DMS114 treated with DMSO at 0.1 percent for 48 hours (cell line): ENCODE results near the gene AGL.
"Not testable (repeated sequence)": the region's sequence is repeated elsewhere in the genome, so short reads cannot be mapped to it uniquely, and the experiment has no call there.

Experiments
- DNase-seq: peaks from one replicate; lab custom pipeline; 2025; ENCODE audit not compliant: unreplicated experiment; lab: John Stamatoyannopoulos, UW

Gene AGL

DNA sequence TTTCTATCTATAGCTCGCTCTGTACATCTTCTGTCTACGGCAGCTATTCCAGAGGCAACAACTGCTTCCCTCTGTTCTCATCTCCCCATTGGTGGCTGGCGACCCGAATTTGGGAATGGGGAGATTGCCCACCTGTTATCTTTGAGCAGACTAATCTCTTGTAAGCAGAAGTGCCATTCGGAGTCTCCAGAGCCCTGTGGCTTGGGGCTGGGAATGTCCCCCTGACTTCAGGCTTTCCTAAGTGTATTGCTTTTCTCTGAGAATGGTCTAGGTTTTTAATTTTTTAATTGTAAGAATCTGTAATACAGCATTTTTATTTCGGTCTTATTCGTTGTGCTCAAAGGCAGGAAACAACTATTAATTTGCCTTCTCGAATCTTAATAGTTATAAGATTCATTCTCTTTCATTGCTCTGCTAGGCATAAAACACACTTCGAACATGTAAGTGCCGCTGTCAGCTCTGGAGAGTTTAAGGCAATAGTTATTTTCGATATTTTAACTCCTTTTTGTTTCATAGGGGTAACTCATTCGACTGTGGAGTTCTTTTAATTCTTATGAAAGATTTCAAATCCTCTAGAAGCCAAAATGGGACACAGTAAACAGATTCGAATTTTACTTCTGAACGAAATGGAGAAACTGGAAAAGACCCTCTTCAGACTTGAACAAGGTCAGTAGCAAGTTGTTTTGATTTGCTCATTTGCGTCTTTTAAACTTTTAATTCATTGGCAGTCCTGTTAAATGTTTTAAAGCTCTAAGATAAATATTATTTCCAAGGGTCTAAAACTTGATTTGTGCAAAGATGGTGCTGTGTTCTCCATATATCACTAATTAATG lies 514 bp downstream of the AGL start:
- DNase-seq: no peak

DNA sequence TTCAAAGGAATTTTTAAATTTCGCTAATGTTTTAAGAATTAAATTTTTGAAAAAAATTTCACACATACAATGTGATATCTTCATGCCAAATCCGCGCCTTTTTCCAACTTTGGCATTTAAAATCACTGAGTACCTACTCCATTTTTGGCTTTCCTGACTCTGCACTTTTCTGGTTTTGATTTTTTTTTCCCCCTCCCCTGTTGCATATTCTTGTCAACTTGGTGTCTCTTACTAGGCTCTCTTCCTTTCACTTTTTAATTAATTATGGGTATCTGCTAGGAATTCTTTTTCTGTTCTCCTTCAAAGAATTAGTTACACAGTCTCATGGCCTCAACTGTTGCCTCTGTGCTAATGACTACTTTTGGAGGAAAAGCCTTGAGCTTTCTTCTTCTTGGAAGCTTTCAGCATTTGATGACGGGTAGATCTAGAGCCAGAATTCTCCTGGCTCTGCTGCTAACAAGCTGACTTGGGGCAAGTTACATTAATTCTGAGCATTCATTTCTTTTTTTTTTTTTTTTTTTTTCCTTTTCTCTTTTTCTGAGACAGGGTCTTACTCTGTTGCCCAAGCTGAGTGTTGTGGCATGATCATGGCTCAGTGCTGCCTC lies 1.8 kb downstream of the AGL start:
- DNase-seq: no peak

DNA sequence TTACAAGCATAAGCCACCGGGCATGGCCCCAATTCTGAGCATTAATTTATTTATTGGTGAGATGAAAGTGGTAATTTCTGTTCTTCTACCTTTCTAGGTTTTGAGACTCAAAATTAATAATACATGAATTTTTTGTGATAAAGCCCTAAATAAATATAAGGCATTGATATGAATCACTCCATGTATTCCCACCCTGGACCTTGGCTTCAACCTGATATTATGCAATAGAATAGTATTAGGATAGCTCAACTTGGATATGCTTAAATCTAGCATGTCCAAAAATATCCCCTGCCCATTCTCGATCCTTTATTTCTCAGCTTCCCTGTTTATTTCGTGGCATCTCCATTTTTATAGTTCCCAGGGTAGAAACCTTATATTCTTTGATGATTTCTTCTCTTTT lies 2.5 kb downstream of the AGL start:
- no peak for DNase-seq

DNA sequence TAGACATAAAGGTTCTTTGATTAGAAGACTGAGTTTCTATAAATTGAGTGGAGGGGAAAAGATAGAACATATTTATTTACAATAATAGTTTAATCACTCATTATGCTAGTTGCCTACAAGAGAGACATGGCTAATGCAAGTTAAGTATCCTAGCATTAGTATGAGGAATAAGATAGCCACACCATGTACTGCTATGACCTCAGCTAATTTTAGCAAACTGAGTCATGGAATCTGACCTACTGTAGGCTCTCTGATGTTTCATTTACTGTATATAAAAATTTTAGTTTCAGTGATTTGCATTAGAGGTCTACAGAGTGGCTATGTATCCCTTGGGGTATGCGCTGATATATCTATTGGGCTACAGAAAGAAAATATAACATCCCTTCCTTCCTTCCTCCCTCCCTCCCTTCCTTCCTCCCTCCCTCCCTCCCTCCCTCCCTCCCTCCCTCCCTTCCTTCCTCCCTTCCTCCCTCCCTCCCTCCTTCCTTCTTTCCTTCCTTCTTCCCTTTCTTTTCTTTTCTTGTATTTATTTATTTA lies 5.8 kb downstream of the AGL start:
- no peak for DNase-seq

DNA sequence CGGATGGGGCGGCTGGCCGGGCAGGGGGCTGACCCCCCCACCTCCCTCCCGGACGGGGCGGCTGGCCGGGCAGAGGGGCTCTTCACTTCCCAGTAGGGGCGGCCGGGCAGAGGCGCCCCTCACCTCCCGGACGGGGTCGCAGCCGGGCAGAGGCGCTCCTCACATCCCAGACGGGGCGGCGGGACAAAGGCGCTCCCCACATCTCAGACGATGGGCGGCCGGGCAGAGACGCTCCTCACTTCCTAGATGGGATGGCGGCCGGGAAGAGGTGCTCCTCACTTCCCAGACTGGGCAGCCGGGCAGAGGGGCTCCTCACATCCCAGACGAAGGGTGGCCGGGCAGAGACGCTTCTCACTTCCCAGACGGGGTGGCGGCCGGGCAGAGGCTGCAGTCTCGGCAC lies 6.9 kb downstream of the AGL start:
- not testable (repeated sequence) for DNase-seq

DNA sequence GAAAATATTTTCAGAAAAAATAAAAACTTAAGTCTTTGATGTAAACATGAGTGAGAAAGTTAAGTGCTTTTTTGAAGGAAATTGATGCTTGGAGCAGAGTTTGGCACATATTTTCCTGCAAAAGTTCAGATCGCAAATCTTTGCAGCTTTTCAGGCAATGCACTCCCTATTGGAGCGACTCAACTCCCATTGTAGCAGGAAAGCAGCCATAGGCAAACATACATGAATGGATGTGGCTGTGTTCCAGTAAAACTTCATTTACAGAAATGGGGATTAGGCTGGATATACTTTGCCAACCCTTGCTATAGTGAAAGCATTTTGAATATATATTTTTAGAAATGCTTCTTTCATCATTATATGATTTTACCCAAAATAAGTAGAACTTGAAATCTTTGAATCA lies 8.1 kb downstream of the AGL start:
- no peak for DNase-seq

DNA sequence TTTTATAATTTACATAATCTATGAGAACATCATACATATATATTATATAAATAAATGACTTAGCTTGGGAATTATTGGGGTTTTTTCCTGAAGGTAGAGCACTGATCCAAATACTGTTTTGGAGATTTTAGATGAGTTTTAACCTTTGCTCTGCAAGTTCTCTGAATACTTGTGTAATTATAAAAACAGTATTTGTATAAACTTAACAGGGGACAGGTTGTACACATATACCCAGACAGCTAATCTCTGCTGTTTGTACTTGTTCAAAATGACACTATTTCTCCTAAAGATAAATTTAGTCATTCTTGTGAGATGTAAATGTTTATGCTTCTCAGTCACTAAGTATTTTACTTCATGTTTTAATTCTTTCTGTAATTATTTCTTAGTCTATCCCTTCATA lies 8.7 kb downstream of the AGL start:
- no peak for DNase-seq

DNA sequence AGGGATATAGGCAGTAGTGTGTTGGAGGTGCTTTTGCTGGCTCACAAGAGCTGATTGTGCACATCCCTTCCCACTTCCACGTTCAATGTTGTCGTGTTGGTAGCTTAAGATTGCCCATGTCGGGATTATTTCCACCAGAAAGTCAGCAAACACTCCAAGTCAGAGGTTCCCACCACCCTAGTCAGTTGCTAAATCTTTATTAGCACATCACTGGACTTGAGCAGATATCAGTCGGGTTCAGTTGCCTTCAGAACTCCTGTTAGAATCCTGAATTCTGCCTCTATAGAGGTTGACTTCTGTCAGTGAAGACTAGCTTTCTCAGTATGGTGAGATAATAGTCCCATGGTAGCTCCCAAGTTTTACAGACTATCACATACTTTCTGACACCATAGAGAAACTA lies 10.5 kb downstream of the AGL start:
- no peak for DNase-seq

DNA sequence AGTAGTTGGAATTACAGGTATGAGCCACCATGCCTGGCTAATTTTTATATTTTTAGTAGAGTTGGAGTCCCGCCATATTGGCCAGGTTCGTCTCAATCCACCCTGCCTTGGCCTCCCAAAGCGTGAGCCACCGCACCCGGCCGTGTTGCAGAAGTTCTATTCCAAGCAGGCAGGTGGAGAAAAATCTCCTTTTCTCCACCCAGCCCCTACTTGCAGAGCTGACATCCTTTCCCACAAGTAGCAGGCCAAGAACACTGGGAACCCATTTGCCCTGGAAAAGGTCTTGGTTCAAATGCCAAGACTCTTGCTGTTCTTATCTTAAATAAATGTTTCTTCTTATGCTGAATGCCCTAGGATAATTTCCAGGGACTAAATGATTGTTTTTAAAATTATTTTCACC lies 17.5 kb downstream of the AGL start:
- no peak for DNase-seq

DNA sequence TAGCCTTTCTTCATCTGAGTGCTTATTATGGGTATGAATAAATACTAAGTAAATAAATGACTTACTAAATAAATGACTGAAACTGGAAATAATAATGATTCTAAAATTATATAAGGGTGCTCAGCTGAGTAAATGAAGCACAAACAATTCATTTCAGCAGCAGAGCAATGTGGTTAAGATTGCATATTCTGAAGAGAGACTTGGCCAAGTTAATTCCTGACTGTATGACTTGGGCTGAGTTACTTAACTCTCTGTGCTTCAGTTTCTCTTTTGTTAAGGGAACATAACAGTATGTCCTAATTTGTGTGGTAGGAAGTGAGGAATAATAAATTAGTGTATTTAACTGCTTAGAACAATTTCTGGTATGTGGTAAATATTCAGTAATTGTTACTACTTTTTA lies 19.1 kb downstream of the AGL start:
- no peak for DNase-seq

DNA sequence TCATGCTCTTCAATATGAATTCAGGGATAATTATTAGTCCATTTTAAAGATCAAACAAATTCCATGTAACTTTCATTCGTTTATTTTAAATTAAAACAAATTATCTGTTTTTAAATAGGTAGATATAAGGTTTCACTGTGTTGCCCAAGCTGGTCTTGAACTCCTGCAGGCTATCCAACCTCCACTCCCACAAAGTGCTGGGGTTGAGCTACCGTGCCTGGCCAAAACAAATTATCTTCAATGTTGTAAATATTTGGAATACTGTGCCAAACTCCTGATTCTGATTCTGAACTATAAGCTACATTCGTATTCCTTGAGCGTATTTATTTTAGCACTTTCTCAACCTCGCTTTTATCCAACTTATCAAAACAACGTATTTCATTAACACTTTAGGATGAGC lies 19.6 kb downstream of the AGL start:
- no peak for DNase-seq

DNA sequence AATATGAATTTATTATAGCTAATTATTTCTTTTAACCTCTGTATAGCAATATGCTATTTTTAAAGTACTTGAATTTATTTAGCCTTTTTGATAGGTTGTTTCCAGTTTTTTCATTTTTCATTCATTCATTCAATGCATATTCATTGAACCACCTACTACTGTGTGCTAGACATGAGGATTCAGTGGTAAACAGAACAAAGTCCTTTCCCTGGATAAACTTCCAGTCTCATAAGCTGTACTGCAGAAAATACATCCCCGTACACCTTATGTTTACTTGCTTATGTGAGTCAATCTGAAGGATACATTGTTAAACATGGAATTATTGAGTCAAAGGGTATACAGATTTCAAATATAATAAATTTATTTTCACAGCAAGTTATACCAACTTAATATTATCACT lies 21.9 kb downstream of the AGL start:
- no peak for DNase-seq

DNA sequence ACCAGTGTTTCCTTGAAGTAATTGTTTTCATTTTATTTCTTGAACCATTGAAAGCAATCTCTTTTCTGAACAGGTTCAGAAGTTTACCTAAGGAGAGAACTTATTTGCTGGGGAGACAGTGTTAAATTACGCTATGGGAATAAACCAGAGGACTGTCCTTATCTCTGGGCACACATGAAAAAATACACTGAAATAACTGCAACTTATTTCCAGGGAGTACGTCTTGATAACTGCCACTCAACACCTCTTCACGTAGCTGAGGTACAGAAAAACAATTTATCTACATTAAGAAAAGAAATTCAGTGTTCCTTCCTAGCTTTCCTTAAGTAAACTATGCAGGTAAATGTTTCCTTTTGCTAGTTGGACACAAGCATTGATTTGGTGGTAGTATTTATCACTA lies 27.4 kb downstream of the AGL start:
- no peak for DNase-seq

DNA sequence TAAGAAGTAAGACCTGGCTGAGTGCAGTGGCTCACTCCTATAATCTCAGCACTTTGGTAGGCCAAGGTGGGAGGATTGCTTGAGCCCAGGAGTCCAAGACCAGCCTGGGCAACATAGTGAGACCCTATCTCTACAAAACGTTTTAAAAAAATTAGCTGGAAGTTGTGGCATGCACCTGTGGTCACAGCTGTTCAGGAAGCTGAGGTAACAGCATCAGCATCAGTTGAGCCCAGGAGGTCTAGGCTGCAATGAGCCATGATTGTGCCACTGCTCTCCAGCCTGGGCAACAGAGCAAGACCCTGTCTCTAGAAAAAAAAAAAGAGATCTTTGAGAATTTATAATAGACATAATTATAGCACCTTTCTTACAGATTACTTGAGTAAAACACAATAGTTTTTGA lies 36.0 kb downstream of the AGL start:
- DNase-seq: no peak

DNA sequence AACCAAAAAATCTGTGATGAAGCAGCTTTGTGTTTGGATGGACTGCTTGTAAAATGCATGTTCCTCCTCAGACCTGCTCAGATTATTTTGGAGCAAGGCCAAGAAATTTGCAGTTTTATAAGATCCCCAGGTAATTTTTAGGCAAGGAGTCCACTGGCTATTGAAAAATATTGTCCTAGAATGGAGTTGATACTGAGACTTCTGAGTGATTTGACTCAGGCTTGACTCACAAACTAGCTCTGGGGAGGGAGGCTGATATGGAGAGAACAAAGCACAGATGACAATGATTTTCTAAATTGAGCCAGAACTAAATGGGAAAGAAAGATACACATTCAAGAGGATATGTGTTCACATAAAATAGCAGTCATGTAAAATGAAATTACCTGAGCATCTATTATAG lies 36.7 kb downstream of the AGL start:
- no peak for DNase-seq

DNA sequence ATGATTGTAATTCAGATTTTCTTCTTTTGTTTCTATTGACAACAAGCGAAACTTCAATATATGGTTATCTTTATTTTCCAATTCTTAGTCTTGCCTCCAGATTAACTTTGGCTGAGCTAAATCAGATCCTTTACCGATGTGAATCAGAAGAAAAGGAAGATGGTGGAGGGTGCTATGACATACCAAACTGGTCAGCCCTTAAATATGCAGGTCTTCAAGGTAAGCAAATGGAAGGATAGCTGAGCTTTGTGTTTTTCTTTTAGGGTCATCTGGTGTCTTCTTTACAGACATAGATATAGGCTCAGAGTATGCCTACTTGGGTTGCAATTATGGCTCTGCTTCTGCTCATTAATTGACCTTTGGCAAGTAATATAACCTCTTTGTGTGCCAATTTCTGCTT lies 37.7 kb downstream of the AGL start:
- no peak for DNase-seq

DNA sequence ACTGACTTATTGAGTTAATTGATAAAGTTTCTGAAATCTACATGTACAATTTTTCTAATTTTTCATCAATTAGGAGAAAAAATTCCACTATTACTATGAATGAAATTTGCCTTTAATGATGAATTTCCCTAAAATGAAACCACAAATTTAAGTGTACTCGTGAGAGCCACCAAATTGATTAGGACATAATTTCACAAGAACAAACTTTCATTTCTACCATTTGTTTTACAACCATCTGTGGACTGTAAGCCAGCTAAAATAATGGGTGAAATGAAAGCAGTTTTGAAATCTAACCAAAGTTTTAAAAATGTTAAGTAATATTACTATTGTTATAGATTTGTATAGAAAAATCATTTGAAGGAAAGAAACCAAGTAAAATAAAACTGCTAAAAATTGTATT lies 41.8 kb downstream of the AGL start:
- DNase-seq: no peak

DNA sequence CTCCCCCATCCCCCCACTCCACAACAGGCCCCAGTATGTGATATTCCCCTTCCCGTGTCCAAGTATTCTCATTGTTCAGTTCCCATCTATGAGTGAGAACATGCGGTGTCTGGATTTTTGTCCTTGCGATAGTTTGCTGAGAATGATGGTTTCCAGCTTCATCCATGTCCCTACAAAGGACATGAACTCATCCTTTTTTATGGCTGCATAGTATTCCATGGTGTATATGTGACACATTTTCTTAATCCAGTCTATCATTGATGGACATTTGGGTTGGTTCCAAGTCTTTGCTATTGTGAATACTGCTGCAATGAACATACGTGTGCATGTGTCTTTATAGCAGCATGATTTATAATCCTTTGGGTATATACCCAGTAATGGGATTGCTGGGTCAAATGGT lies 53.1 kb downstream of the AGL start:
- not testable (repeated sequence) for DNase-seq

DNA sequence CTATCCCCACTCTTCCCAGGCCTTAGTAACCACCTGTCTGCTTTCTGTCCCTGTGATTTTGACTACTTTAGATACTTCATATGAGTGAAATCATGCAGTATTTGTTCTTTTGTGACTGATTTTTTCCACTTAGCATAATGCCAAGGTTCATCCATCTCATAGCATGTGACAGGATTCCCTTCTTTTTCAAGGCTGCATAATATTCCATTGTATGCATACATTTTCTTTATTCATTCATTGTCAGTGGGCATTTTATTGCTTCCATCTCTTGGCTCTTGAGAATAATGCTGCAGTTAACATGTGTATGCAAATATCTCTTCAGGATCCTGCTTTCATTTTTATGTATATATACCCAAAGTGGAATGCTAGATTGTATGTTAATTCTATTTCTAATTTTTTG lies 56.4 kb downstream of the AGL start:
- no peak for DNase-seq

DNA sequence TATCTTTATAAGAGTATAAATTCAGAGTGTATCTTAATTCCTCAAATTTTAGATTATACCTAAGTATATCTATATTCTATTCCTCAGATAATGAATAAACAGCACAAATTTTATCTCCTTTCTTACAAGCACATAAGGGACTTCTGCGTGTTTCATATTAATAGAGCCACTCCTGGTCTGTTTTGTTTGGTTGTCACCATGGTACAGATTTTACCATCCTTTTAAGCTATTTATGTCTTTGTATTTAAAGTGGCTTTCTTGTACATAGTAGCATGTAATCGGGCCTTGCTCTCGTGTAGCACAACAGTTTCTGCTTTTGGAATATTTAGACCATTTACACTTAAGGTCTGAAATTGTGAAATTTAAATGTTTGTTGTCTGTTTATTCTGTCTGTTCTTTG lies 67.1 kb downstream of the AGL start:
- no peak for DNase-seq

DNA sequence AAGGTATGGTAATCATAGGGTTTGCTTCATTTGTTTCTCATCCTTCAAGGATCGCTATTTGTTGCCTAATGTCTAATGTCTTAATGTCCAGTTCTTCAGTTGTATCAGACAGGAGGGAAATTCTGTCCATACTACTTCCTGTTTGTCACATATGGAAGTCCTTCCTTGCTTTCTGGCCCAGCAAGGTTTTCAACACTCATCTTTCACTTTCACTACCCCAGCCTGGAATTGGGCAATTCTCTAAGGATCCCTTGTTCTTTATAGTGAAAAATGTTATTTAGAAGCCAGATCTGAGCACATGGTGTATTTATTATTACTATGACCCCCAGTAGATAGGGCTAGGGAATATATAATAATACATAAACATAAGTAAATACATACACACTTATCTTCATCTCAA lies 69.1 kb downstream of the AGL start:
- no peak for DNase-seq

DNA sequence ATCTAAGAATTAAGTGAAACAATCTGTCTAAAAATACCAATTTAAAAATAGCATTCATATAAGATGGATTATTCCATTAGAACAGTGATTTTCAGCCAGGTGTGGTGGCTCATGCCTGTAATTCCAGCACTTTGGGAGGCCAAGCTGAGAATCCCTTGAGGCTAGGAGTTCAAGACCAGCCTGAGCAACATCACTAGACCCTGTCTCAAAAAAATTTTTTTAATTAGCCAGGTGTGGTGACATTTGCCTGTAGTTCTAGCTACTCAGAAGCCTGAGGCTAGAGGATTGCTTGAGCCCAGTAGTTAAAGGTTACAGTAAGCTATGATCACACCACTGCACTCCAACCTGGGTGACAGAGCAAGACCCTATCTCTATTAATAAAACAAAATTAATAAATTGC lies 84.6 kb downstream of the AGL start:
- no peak for DNase-seq

DNA sequence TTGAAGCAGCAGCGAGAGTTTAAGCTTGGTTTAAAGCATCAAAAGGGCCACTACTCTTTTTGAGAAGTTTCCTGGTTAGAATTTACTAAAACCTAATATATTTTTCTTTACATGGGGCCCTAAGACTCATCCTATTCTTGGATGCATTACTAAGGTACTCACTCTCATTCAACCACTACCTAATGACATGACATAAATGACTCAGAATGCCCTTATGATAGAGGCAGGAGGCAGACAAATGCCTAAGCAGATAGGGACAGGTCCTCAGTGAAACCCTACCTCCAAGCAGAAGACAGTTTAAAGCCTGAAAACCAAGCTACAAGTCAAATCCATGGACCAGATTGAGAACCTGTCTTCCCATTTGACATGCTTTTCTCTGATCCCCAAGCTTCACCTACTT lies 85.4 kb downstream of the AGL start:
- DNase-seq: no peak
